ENCODE results near the gene FTL. TPM values are rescaled to one million over a fixed set of nuclear protein-coding genes. Genes with fewer than 3 reads are reported as not detected.

The FTL gene
- total RNA-seq, 6 experiments from 2014 or later: 2,438 to 4,450 (median 3,824) TPM

DNA sequence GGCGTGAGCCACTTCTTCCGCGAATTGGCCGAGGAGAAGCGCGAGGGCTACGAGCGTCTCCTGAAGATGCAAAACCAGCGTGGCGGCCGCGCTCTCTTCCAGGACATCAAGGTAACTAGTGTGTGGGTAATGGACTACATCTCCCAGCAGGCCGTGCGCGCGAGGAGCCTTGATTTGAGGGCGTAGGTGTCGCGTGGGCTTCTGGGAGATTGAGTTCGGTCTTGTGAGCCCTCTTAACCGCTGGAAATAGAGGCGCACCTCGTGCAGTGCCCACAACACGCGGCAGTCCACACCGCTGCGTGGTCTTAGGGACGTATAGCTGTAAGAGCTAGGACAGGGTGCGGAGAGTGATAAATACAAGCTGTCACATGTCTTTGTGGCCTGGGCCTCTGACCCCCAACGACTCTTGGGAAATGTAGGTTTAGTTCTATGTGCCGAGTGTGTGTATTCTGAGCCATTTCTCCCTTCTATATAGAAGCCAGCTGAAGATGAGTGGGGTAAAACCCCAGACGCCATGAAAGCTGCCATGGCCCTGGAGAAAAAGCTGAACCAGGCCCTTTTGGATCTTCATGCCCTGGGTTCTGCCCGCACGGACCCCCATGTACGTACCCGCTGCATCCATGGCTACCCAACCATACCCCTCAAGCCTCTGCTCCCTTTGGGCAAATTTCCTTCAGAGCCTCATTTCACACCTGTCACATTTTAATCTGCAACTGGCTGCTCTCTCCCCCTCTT is 864 bp downstream of the FTL start:
- peak; percentile 74 for DNase-seq
- H3K9me3 Mint-ChIP-seq: peaks cover 14% of the 10 kb centered on the region
- H3K27me3 Mint-ChIP-seq (ENCODE audit: insufficient read depth): peaks cover 51% of the 10 kb centered on the region
- H3K36me3 Mint-ChIP-seq (ENCODE audit: low read depth): peaks cover 59% of the 10 kb centered on the region
- peak overlapping the region; percentile 99 for H3K27ac Mint-ChIP-seq
- peak overlapping the region; percentile 100 for H3K4me3 Mint-ChIP-seq
- peaks cover 63% of the 10 kb centered on the region for H3K4me1 Mint-ChIP-seq (ENCODE audit: low read depth)
- TF ChIP-seq, protein P1, sequence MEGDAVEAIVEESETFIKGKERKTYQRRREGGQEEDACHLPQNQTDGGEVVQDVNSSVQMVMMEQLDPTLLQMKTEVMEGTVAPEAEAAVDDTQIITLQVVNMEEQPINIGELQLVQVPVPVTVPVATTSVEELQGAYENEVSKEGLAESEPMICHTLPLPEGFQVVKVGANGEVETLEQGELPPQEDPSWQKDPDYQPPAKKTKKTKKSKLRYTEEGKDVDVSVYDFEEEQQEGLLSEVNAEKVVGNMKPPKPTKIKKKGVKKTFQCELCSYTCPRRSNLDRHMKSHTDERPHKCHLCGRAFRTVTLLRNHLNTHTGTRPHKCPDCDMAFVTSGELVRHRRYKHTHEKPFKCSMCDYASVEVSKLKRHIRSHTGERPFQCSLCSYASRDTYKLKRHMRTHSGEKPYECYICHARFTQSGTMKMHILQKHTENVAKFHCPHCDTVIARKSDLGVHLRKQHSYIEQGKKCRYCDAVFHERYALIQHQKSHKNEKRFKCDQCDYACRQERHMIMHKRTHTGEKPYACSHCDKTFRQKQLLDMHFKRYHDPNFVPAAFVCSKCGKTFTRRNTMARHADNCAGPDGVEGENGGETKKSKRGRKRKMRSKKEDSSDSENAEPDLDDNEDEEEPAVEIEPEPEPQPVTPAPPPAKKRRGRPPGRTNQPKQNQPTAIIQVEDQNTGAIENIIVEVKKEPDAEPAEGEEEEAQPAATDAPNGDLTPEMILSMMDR (IDR thresholded peaks at IDR 0.05): no peak

DNA sequence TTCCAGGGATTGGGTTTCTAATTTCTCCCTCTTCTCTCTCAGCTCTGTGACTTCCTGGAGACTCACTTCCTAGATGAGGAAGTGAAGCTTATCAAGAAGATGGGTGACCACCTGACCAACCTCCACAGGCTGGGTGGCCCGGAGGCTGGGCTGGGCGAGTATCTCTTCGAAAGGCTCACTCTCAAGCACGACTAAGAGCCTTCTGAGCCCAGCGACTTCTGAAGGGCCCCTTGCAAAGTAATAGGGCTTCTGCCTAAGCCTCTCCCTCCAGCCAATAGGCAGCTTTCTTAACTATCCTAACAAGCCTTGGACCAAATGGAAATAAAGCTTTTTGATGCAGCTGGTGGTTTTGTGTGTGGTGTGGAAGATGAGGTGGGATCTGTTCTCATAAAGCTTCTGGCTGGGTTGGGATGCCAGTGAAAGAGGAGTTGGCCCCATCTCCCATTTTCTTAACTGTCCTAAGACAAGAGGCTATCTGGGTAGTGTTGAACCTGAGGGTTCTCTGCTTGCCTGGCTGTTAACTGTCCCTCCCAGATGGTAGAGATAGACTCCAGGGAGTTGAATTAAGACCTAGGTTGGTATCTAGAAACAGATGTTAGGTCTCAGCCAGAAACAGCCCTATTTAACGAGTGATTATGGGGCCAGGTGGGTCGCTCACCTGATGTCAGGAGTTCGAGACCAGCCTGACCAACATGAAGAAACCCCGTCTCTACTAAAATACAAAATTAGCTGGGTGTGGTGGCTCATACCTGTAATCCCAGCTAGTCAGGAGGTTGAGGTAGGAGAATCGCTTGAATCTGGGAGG is 1.6 kb downstream of the FTL start:
- H3K4me3 Mint-ChIP-seq: peak overlapping the region; percentile 100
- peak overlapping the region; percentile 99 for H3K27ac Mint-ChIP-seq
- H3K36me3 Mint-ChIP-seq (ENCODE audit: low read depth): peaks cover 54% of the 10 kb centered on the region
- H3K4me1 Mint-ChIP-seq (ENCODE audit: low read depth): peaks cover 59% of the 10 kb centered on the region
- peaks cover 46% of the 10 kb centered on the region for H3K27me3 Mint-ChIP-seq (ENCODE audit: insufficient read depth)
- DNase-seq: no peak
- H3K9me3 Mint-ChIP-seq: peaks cover 14% of the 10 kb centered on the region
- TF ChIP-seq, protein P1 (IDR thresholded peaks at IDR 0.05): no peak

DNA sequence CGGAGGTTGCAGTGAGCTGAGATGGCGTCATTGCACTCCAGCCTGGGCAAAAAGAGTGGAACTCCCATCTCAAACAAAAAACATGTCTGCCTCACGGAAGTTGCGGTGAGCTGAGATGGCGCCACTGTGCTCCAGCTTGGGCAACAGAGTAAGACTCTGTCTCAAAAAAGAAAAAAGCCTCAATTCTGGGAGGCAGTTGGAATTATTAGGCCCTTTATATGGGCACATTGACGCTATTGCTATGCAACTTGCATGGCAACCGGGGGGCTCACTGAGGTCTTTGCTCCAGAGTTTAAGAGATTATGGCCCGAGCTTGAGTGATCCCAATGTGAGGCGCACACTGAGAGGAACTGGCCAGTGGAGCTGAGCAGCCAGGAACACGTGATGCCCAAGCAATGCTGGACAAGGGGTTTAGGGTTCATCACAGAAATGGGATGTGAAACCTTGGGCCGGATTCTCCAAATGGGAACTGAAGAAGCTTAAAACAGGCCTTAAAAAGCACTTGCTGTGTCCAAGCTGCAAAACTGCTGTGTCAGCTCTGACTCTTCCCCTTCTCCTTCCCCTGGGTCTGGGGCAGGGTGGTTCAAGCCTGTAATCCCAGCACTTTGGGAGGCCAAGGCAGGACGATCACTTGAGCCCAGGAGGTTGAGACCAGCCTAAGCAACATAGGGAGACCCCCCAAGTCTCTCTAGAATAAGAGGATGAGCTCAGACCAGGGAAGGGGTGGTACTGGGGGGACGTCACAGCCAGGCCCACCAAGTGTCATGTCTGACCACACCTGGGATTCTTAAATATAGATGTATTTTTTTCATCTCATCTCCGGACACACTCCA is 2.5 kb downstream of the FTL start:
- peaks cover 14% of the 10 kb centered on the region for H3K9me3 Mint-ChIP-seq
- peaks cover 51% of the 10 kb centered on the region for H3K36me3 Mint-ChIP-seq (ENCODE audit: low read depth)
- H3K27me3 Mint-ChIP-seq (ENCODE audit: insufficient read depth): peaks cover 43% of the 10 kb centered on the region
- TF ChIP-seq, protein P1 (IDR thresholded peaks at IDR 0.05): peak; percentile 9; the same call in 1 of the 2 replicates
- peak overlapping the region; percentile 100 for H3K4me3 Mint-ChIP-seq
- H3K27ac Mint-ChIP-seq: peak overlapping the region; percentile 99
- peak; percentile 41 for DNase-seq
- H3K4me1 Mint-ChIP-seq (ENCODE audit: low read depth): peaks cover 51% of the 10 kb centered on the region

DNA sequence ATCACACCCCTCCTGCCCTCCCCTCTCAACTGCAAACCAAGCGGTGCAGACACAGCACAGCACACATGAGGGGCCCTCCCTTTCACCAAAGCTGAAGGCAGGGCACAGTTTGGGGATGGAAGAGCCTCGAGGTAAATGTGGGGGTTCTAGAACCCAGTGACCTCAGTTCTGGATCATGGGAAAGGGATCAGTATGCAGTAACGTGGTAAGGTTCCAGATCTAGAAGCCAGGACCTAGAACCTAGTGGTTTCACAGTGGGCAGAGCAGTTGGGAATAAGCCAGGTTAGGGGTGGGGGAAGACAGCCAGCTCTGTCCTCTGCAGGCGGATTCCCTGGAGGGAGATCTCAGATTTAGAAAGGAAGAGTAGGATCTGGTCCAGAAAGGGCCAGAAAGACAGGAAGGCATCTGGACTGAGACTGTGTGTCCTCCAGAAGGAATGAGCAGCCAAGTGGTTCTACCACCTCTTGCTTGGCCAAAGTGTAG is 3.1 kb downstream of the FTL start:
- H3K4me3 Mint-ChIP-seq: peak overlapping the region; percentile 100

More for the DNA sequence above, 3.1 kb downstream of the FTL start:
- H3K9me3 Mint-ChIP-seq: peaks cover 14% of the 10 kb centered on the region
- peaks cover 44% of the 10 kb centered on the region for H3K4me1 Mint-ChIP-seq (ENCODE audit: low read depth)
- H3K36me3 Mint-ChIP-seq (ENCODE audit: low read depth): peaks cover 55% of the 10 kb centered on the region
- H3K27ac Mint-ChIP-seq: peak overlapping the region; percentile 99
- TF ChIP-seq, protein P1 (IDR thresholded peaks at IDR 0.05): no peak
- peaks cover 43% of the 10 kb centered on the region for H3K27me3 Mint-ChIP-seq (ENCODE audit: insufficient read depth)
- DNase-seq: peak; percentile 16

Measured in HFFc6 (cell line).